Putamen (tissue), 1 donor: ENCODE data around the gene KCNJ9.

ENCODE experiments used
- DNase-seq: peaks from one replicate; pipeline ENCODE4 v3.0.0-alpha.2; 2016; ENCODE audit warnings: low spot score

KCNJ9 gene

GRCh38 chr1:160087118-160087662 is 5.9 kb downstream of the KCNJ9 start:
- DNase-seq: no peak

DNA sequence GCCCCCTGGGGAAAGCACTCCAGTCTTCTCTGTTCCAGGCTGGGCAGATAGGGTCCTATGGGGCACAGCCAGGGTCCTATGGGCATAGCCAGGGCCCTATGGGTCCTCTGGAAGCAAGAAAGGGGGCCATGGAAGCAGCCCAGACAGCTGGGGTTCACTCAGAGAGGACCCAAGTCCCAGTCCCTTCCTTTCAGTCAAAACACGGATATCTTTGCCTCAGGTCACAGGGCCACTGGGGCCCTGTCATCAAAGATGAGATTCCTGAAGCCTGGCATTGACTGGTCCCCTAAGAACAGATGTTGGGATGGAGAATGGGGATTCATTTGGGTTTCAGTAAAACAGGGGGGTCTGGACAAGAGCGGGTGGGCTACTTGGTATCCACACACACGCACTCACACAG is 8.5 kb downstream of the KCNJ9 start:
- no peak for DNase-seq

- DNase-seq: no peak
Observed at GRCh38 chr1:160090760-160091159, 9.4 kb downstream of the KCNJ9 start.

GRCh38 chr1:160091666-160092223 is 10.4 kb downstream of the KCNJ9 start:
- no peak for DNase-seq

- no peak for DNase-seq
Observed at GRCh38 chr1:160092366-160093068, 11.2 kb downstream of the KCNJ9 start.

- DNase-seq: no peak
Observed at GRCh38 chr1:160093069-160093395, 11.7 kb downstream of the KCNJ9 start.

DNA sequence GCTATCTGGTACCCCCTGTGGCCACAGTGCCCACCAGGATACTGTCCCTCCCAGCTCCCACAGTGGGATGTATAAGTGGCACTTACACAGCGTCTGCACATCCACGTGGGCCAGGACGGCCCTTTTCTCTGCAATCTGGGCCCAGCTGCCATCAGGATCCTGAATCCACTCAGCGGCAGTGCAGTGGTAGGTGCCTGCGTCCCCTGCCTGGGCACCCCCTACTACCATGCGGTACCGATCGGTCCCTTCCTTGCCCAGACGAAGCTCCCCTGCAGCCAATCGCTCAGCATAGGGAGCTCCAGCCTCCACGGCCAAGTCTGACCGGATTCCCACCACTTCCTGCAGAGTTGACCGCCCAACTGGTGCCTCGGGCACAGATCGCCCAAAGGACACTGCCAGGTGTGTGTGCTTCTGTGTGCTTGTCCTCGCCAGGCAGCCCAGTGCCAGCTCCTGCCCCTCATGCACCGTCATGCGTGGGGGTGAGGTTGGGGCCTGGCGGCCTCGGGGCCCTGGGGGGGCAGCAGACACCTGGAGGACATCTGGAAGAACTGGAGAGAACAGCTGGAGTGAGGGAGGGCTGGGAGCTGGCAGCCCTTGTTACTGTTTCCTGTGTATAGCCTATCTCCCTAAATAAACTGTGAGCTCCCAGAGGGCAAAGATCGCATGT is 12.4 kb downstream of the KCNJ9 start:
- DNase-seq: no peak

GRCh38 chr1:160094291-160094625 is 12.9 kb downstream of the KCNJ9 start:
- DNase-seq: no peak

GRCh38 chr1:160094806-160095205 is 13.5 kb downstream of the KCNJ9 start:
- no peak for DNase-seq

- DNase-seq: peak; percentile 91
Observed at GRCh38 chr1:160095382-160096105, 14.2 kb downstream of the KCNJ9 start.

- DNase-seq: no peak
Observed at GRCh38 chr1:160096274-160097116, 15.2 kb downstream of the KCNJ9 start.

DNA sequence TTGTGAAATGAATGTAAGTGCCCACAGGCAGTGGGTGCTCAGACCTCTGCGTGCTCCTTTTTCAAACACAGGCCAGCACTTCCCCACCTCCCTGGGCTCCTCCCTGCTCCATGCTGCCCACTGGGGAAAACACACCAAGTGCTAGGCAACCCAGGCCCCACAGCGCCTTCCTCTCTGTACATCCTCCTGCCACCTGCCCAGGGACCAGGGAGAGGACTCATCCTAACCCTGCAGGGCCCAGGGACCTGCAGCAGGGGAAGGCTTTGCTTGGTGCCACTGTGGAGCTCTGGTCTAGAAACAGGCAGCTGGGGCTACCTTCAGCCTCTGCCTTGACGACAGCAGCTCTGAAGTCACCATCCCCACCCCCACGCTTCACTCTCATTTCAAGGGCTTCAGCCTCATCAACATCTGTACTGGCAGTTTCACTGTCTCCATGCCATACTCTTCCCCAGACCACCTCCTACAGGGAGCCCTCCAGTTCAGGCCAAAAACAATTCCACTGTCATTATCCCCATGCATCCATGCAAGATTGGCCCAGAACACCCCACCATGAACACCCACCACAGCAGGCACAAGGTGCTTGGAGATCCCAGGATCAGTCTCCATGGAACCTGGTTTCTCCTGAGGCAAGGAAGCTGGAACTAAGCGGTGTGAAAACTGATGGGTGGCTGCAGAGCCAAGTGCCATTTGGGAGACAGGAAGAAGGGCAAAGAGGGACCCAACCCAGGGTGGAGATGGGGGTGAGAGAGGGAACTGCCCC is 16.0 kb downstream of the KCNJ9 start:
- no peak for DNase-seq

GRCh38 chr1:160097911-160098851 is 16.8 kb downstream of the KCNJ9 start, which contains the start of gene IGSF8:
IGSF8 (minus strand) TSS chr1:160098619; CDS start chr1:160098472, 147 bp downstream.
- peak; percentile 87 for DNase-seq

DNA sequence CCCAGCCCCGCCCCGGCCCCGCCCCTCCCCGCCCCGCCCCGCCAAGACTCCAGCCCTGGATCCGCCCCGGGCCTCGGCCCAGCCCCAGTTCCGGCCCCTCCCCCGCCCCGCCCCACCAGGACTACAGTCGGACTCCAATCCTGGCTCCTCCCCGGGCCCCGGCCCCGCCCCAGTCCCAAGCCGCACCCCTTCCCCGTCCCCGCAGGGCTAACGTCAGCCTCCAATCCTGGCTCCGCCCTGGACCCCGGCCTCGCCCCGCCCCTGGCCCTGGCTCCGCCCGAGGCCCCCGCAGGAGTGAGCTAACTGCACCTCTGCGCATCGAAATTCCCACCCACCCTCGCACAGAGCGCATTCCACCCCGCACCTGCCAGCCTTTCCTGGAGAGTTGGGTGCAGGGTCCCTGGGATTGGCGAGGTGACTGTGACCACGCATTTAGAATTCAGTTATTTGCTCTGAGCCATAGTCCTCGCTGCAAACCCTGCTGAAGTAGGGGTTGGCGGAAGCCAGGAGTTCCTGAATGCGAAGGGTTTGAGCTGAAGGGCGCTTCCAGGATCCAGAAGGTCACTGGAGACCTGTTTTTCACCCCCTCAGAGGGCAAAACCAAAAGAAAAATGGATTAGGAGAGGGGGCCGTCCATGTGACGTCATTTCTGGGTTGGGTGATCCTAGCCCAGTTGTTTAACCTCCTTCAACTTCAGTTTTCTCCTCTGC is 17.7 kb downstream of the KCNJ9 start:
- DNase-seq: peak; percentile 99

DNA sequence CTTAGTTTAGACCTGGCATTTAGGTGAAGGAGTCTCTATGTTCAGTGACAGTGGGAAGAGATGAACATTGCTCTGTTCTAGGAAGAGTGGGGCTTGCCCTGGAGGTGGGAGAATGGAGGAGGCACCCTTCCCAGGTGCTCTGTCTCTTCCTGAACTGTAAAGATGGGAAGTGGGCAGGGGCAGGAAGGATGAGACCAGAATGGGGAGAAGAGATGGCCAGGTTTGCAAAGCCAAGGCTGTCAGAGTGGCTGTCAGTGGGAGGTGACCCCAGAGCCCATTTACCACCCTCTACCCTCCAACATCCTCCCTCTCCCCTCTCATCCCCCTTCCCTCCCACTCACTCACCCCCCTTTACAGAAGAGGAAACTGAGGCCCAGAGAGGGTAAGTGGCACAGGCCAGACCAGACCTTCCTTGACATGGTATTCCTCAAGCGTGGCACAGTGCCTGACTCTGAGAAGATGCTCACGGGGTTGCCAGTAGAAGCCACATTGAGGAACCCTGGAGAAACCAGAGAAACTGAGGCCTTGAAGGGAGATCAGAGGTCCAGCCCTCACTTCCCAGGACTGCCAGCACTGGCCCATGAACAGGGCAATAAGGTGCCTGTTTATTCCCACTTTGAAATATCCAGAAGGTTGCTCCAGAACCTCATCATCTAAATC is 18.5 kb downstream of the KCNJ9 start:
- no peak for DNase-seq

DNA sequence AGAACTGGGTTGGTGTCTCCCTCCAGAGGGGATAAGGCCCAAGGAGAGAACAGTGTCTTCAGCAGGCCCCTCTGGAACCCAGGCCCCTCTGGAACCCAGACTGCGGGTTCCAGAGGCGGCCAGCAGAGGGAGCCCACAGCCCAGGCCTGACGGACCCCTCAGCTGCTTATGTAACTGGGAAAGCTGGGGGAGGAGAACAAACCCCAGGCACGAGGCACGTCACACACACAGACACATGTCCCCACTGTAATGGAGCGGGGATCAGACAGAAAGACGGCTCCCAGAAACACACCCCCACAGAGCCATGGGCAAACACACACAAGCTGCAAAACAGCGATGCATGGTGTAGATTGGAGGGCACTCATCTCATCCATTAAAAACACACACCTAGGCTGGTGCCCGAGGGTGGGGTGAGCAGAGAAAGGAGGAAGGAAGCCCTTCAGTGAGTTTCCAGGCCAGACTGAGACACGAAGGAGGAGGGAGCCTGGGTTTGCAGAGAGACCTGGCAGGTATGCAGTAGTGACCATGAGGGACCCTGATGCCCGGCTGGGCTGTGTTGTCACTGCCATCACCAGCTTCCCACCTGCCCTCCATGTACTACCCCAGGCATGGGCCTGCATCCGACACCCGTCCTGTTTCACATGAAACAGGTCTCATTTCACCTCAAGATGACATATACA is 19.8 kb downstream of the KCNJ9 start:
- peak; percentile 94 for DNase-seq

DNA sequence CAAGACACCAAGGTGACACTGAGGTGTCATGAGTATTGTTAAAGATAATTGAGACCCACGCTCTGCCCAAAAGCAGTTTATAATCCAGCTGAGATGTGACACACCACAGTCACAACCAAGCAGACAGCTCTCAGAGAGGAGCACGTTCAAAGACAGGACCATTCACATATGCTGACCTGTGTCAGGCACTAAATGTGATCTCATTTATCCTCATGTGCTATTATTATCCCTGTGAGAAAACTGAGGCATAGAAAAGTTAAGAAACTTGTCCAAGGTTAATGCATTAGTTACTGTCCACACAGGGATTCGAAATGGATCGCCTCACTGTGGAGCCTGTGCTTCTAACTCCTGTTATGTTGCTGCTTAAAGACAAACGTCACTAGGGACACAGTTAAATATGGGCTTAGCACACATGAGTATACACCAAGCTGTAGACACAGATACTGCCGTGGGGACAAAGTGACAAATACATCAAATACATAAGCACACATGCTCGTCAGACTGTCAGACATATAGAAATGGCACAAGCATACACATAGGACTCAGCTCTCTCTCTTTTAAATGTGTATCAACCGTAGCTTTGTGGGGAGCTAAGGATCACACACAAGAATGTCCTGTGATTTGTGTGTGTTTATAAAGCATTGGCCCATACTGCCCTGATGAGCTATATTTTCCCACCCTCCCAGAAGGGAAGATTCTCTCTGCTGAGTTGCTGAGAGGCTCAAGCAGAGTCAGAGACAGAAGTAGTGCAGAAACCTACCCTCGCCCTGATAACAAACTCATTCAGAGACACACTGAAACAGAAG is 20.6 kb downstream of the KCNJ9 start:
- no peak for DNase-seq
